Loucy (cell line): ENCODE results near the gene TACC2.

Experiments
- EZH2phosphoT487 ChIP-seq: fragments of 200-600 bp; IDR thresholded peaks from 2 replicates; pipeline ENCODE4 v1.6.1; 2018; ENCODE audit warnings: antibody characterized with exemption, mild to moderate bottlenecking, moderate library complexity, borderline replicate concordance
- TF ChIP-seq, protein P1 (sequence below): fragments of 200-600 bp; sonication (generic); conservative IDR thresholded peaks from 2 replicates; pipeline ENCODE4 v1.5.1; 2014; ENCODE audit warnings: mild to moderate bottlenecking, antibody characterized with exemption, low read length

DNA sequence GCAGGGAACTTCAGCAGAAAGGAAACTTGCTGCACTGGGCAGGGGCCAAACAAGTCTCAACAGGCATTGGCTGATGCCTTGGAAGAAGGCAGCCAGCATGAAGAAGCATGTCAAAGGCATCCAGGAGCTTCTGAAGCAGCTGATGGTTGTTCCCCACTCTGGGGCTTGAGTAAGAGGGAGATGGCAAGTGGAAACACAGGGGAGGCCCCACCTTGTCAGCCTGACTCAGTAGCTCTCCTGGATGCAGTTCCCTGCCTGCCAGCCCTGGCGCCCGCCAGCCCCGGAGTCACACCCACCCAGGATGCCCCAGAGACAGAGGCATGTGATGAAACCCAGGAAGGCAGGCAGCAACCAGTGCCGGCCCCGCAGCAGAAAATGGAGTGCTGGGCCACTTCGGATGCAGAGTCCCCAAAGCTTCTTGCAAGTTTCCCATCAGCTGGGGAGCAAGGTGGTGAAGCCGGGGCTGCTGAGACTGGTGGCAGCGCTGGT lies 96.5 kb downstream of the TACC2 start:
- TF ChIP-seq, protein P1, sequence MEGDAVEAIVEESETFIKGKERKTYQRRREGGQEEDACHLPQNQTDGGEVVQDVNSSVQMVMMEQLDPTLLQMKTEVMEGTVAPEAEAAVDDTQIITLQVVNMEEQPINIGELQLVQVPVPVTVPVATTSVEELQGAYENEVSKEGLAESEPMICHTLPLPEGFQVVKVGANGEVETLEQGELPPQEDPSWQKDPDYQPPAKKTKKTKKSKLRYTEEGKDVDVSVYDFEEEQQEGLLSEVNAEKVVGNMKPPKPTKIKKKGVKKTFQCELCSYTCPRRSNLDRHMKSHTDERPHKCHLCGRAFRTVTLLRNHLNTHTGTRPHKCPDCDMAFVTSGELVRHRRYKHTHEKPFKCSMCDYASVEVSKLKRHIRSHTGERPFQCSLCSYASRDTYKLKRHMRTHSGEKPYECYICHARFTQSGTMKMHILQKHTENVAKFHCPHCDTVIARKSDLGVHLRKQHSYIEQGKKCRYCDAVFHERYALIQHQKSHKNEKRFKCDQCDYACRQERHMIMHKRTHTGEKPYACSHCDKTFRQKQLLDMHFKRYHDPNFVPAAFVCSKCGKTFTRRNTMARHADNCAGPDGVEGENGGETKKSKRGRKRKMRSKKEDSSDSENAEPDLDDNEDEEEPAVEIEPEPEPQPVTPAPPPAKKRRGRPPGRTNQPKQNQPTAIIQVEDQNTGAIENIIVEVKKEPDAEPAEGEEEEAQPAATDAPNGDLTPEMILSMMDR, result no peak
- TF ChIP-seq EZH2phosphoT487, result no peak
